ENCODE data around the gene WDHD1. TPM values are rescaled to one million over a fixed set of nuclear protein-coding genes. Genes with fewer than 3 reads are reported as not detected.
"Not testable (repeated sequence)": the region's sequence is repeated elsewhere in the genome, so short reads cannot be mapped to it uniquely, and the experiment has no call there.

The WDHD1 gene
- total RNA-seq = 10 to 100 TPM; 61.1 to 62.9 TPM

GRCh38 chr14:55026793-55027561 is at the start of gene WDHD1, which contains the start of gene SOCS4:
TSS of gene WDHD1 (minus strand) at chr14:55027099. CDS start at chr14:55026787, 312 bp downstream.
TSS of gene SOCS4 (plus strand) at chr14:55027236. CDS start at chr14:55043042, 15,806 bp downstream.
- H3K4me3 Mint-ChIP-seq = peak within 1 kb of the TSS; percentile 96
- peak within 1 kb of the TSS; percentile 92 for H3K27ac Mint-ChIP-seq
- H3K9me3 Mint-ChIP-seq = no peaks in the 10 kb centered on the region
- peaks cover 25% of the 10 kb centered on the region for H3K36me3 Mint-ChIP-seq (ENCODE audit: low read depth)
- H3K27me3 Mint-ChIP-seq (ENCODE audit: low read depth) = no peaks in the 10 kb centered on the region
- DNase-seq = peak; percentile 97
- peaks cover 46% of the 10 kb centered on the region for H3K4me1 Mint-ChIP-seq (ENCODE audit: low read depth)
- intact Hi-C loops (cut with micrococcal nuclease) = loop anchor here (1.0 to 5.0 kb wide), 10 partner anchors 24 to 630 kb away; partner anchors contain the start of genes CDKN3, FBXO34, GCH1 and GMFB
- CTCF ChIA-PET = interaction anchor here (0.6 to 1.7 kb wide), 6 partner anchors 10 to 253 kb away, joined by 3 to 16 read pairs (median 4); partner anchors contain the start of gene MAPK1IP1L

- Mint-ChIP-seq H3K36me3 (ENCODE audit: low read depth) (peaks cover 3% of the 10 kb centered on the region), H3K27me3 (ENCODE audit: low read depth) (no peaks in the 10 kb centered on the region), H3K27ac (no peak overlapping the region), H3K9me3 (no peaks in the 10 kb centered on the region), H3K4me3 (no peak overlapping the region), H3K4me1 (ENCODE audit: low read depth) (peaks cover 30% of the 10 kb centered on the region)
- no peak for DNase-seq
- CTCF ChIA-PET = interaction anchor here (1.3 kb wide), 1 partner anchor 85 kb away, joined by 4 read pairs; no protein-coding TSS in a partner anchor
- intact Hi-C loops (cut with micrococcal nuclease) = no loop called here
Observed at GRCh38 chr14:55075628-55076175, 48.8 kb upstream of the WDHD1 start.

GRCh38 chr14:55074662-55075061 is 47.8 kb upstream of the WDHD1 start:
- Mint-ChIP-seq H3K36me3 (ENCODE audit: low read depth) (peaks cover 3% of the 10 kb centered on the region), H3K4me1 (ENCODE audit: low read depth) (peaks cover 31% of the 10 kb centered on the region), H3K27ac (peak overlapping the region; percentile 19), H3K9me3 (no peaks in the 10 kb centered on the region), H3K27me3 (ENCODE audit: low read depth) (no peaks in the 10 kb centered on the region), H3K4me3 (no peak overlapping the region)
- no peak for DNase-seq
- intact Hi-C loops (cut with micrococcal nuclease) = loop anchor here (5.0 kb wide), 1 partner anchor 258 kb away; no protein-coding TSS in a partner anchor
- CTCF ChIA-PET = interaction anchor here (1.3 kb wide), 1 partner anchor 23 kb away, joined by 3 read pairs; the partner anchor contains the start of gene MAPK1IP1L

GRCh38 chr14:55073856-55074255 is 47.0 kb upstream of the WDHD1 start:
- DNase-seq = no peak
- intact Hi-C loops (cut with micrococcal nuclease) = loop anchor here (5.0 kb wide), 1 partner anchor 258 kb away; no protein-coding TSS in a partner anchor
- Mint-ChIP-seq H3K27ac (no peak overlapping the region), H3K27me3 (ENCODE audit: low read depth) (no peaks in the 10 kb centered on the region), H3K36me3 (ENCODE audit: low read depth) (peaks cover 3% of the 10 kb centered on the region), H3K4me1 (ENCODE audit: low read depth) (peaks cover 31% of the 10 kb centered on the region), H3K9me3 (no peaks in the 10 kb centered on the region), H3K4me3 (no peak overlapping the region)
- CTCF ChIA-PET = interaction anchor here (1.3 kb wide), 1 partner anchor 22 kb away, joined by 3 read pairs; the partner anchor contains the start of gene MAPK1IP1L

- intact Hi-C loops (cut with micrococcal nuclease) = loop anchor here (1.0 to 5.0 kb wide), 6 partner anchors 21 to 302 kb away; partner anchors contain the start of genes MAPK1IP1L, SOCS4 and WDHD1
- Mint-ChIP-seq H3K4me3 (peak overlapping the region; percentile 51), H3K9me3 (no peaks in the 10 kb centered on the region), H3K36me3 (ENCODE audit: low read depth) (peaks cover 12% of the 10 kb centered on the region), H3K27me3 (ENCODE audit: low read depth) (no peaks in the 10 kb centered on the region), H3K4me1 (ENCODE audit: low read depth) (peaks cover 31% of the 10 kb centered on the region), H3K27ac (peak overlapping the region; percentile 88)
- DNase-seq = peak; percentile 72
- CTCF ChIA-PET = interaction anchor here (0.7 to 3.3 kb wide), 7 partner anchors 13 to 450 kb away, joined by 3 to 13 read pairs (median 3); partner anchors contain the start of gene MAPK1IP1L
Observed at GRCh38 chr14:55071870-55072640, 45.2 kb upstream of the WDHD1 start.

- CTCF ChIA-PET = interaction anchor here (3.3 kb wide), 1 partner anchor 20 kb away, joined by 13 read pairs; the partner anchor contains the start of gene MAPK1IP1L
- Mint-ChIP-seq H3K9me3 (no peaks in the 10 kb centered on the region), H3K4me3 (no peak overlapping the region), H3K36me3 (ENCODE audit: low read depth) (peaks cover 19% of the 10 kb centered on the region), H3K27me3 (ENCODE audit: low read depth) (no peaks in the 10 kb centered on the region), H3K4me1 (ENCODE audit: low read depth) (peaks cover 31% of the 10 kb centered on the region), H3K27ac (peak overlapping the region; percentile 88)
- intact Hi-C loops (cut with micrococcal nuclease) = loop anchor here (5.0 kb wide), 1 partner anchor 261 kb away; no protein-coding TSS in a partner anchor
- DNase-seq = no peak
Observed at GRCh38 chr14:55070981-55071411, 44.1 kb upstream of the WDHD1 start.

GRCh38 chr14:55066223-55066622 is 39.3 kb upstream of the WDHD1 start:
- Mint-ChIP-seq H3K27ac (peak overlapping the region; percentile 6), H3K27me3 (ENCODE audit: low read depth) (no peaks in the 10 kb centered on the region), H3K4me3 (no peak overlapping the region), H3K9me3 (no peaks in the 10 kb centered on the region), H3K4me1 (ENCODE audit: low read depth) (peaks cover 18% of the 10 kb centered on the region), H3K36me3 (ENCODE audit: low read depth) (peaks cover 44% of the 10 kb centered on the region)
- no peak for DNase-seq
- CTCF ChIA-PET = interaction anchor here (1.9 kb wide), 1 partner anchor 15 kb away, joined by 9 read pairs; the partner anchor contains the start of gene MAPK1IP1L
- intact Hi-C loops (cut with micrococcal nuclease) = no loop called here

- no peak for DNase-seq
- no peak overlapping the region for H3K4me3 Mint-ChIP-seq
- CTCF ChIA-PET = interaction anchor here (1.9 kb wide), 1 partner anchor 14 kb away, joined by 9 read pairs; the partner anchor contains the start of gene MAPK1IP1L
- intact Hi-C loops (cut with micrococcal nuclease) = no loop called here
- no peak overlapping the region for H3K27ac Mint-ChIP-seq
- no peaks in the 10 kb centered on the region for H3K27me3 Mint-ChIP-seq (ENCODE audit: low read depth)
- H3K36me3 Mint-ChIP-seq (ENCODE audit: low read depth) = peaks cover 44% of the 10 kb centered on the region
- no peaks in the 10 kb centered on the region for H3K9me3 Mint-ChIP-seq
- peaks cover 14% of the 10 kb centered on the region for H3K4me1 Mint-ChIP-seq (ENCODE audit: low read depth)
Observed at GRCh38 chr14:55065411-55065810, 38.5 kb upstream of the WDHD1 start.

- intact Hi-C loops (cut with micrococcal nuclease); DNase-seq; H3K9me3 Mint-ChIP-seq; H3K27me3 Mint-ChIP-seq (ENCODE audit: low read depth); H3K4me3 Mint-ChIP-seq; H3K27ac Mint-ChIP-seq: not testable (repeated sequence)
- CTCF ChIA-PET = interaction anchor here (1.9 kb wide), 1 partner anchor 14 kb away, joined by 9 read pairs; the partner anchor contains the start of gene MAPK1IP1L
- H3K36me3 Mint-ChIP-seq (ENCODE audit: low read depth) = peaks cover 45% of the 10 kb centered on the region
- peaks cover 15% of the 10 kb centered on the region for H3K4me1 Mint-ChIP-seq (ENCODE audit: low read depth)
Observed at GRCh38 chr14:55064896-55065295, 38.0 kb upstream of the WDHD1 start.

GRCh38 chr14:55062517-55063351 is 35.8 kb upstream of the WDHD1 start:
- Mint-ChIP-seq H3K9me3 (no peaks in the 10 kb centered on the region), H3K4me1 (ENCODE audit: low read depth) (peaks cover 23% of the 10 kb centered on the region), H3K4me3 (no peak overlapping the region), H3K27ac (no peak overlapping the region), H3K36me3 (ENCODE audit: low read depth) (peaks cover 51% of the 10 kb centered on the region), H3K27me3 (ENCODE audit: low read depth) (no peaks in the 10 kb centered on the region)
- intact Hi-C loops (cut with micrococcal nuclease) = no loop called here
- CTCF ChIA-PET = no interaction called here
- no peak for DNase-seq

- no peaks in the 10 kb centered on the region for H3K27me3 Mint-ChIP-seq (ENCODE audit: low read depth)
- H3K36me3 Mint-ChIP-seq (ENCODE audit: low read depth) = peaks cover 33% of the 10 kb centered on the region
- H3K4me1 Mint-ChIP-seq (ENCODE audit: low read depth) = peaks cover 38% of the 10 kb centered on the region
- CTCF ChIA-PET = interaction anchor here (0.9 to 2.7 kb wide), 2 partner anchors 8 to 13 kb away, joined by 4 to 10 read pairs; partner anchors contain the start of gene MAPK1IP1L
- DNase-seq = no peak
- H3K9me3 Mint-ChIP-seq = no peaks in the 10 kb centered on the region
- H3K4me3 Mint-ChIP-seq = no peak overlapping the region
- H3K27ac Mint-ChIP-seq = no peak overlapping the region
- intact Hi-C loops (cut with micrococcal nuclease) = no loop called here
Observed at GRCh38 chr14:55059333-55059732, 32.4 kb upstream of the WDHD1 start.
